ENCODE measurements around the gene PPP2R5A.

The PPP2R5A gene

DNA sequence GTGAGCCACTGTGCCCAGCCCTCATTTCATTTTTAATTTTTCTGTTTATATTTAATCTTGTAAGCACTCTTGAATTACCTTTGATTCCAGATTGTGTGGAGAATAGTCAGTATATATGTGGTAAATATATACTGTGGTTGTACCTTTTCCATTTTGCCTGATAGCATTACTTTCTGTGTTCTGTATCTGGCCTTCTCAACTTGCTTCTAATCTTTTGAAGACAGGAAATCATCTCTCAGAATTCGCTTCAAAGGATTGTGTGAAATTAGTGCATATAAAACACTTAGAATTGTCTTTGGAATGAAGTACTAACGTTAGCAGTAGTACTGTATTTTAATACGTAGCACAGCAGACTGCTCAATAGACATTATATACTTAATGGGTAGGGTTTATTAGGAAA, 37.9 kb downstream of the PPP2R5A start:
- no peak for TF ChIP-seq CTCF (conservative IDR thresholded peaks at IDR 0.05; ENCODE audit: low read depth, low read length)
- DNase-seq (ENCODE audit: low read depth): no peak
- no peak overlapping the region for H3K4me3 ChIP-seq (ENCODE audit: low read depth, low read length)

DNA sequence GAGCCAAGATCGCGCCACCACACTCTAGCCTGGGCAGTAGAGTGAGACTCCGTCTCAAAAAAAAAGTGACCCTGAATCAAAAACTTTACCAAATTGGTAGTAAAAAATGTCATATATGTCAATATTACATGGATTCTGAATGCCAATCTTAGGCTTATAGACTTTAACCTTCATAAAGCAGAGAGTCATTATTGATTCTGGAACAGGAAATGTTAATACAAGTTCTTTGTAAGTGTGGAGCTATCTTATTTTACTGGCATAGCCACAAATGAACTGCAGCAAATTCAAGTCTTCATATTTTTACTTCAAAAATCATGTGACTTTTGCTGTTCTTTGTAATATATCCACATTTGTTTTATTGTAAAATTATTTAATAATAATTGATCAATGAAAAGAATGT, 41.3 kb downstream of the PPP2R5A start:
- TF ChIP-seq CTCF (conservative IDR thresholded peaks at IDR 0.05; ENCODE audit: low read depth, low read length): no peak
- no peak for DNase-seq (ENCODE audit: low read depth)
- H3K4me3 ChIP-seq (ENCODE audit: low read depth, low read length): no peak overlapping the region

GRCh38 chr1:212328248-212328647, 43.0 kb downstream of the PPP2R5A start:
- TF ChIP-seq CTCF (conservative IDR thresholded peaks at IDR 0.05; ENCODE audit: low read depth, low read length): no peak
- DNase-seq (ENCODE audit: low read depth): no peak
- H3K4me3 ChIP-seq (ENCODE audit: low read depth, low read length): no peak overlapping the region

GRCh38 chr1:212329105-212329504, 43.9 kb downstream of the PPP2R5A start:
- TF ChIP-seq CTCF (conservative IDR thresholded peaks at IDR 0.05; ENCODE audit: low read depth, low read length): no peak
- no peak for DNase-seq (ENCODE audit: low read depth)
- no peak overlapping the region for H3K4me3 ChIP-seq (ENCODE audit: low read depth, low read length)

DNA sequence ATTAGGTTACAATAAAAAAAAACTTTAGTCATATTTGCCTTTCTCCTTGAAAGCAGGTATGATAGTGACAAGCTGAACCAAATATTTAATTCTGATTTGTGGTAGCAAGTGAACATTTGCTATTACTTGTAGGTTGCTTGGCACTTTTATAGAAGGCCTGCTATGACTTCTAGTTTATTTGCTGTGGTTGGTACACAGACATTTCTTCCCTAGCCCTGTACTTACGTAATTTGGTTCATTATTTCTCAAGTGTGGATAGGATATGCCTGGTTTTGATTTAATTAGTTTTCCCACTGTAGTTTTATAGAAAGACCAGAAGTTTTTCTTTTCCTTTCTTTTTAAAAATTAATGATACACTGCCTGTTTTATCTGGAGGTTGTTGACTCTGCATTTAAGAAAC, 55.9 kb downstream of the PPP2R5A start:
- DNase-seq (ENCODE audit: low read depth): no peak
- no peak overlapping the region for H3K4me3 ChIP-seq (ENCODE audit: low read depth, low read length)
- no peak for TF ChIP-seq CTCF (conservative IDR thresholded peaks at IDR 0.05; ENCODE audit: low read depth, low read length)

DNA sequence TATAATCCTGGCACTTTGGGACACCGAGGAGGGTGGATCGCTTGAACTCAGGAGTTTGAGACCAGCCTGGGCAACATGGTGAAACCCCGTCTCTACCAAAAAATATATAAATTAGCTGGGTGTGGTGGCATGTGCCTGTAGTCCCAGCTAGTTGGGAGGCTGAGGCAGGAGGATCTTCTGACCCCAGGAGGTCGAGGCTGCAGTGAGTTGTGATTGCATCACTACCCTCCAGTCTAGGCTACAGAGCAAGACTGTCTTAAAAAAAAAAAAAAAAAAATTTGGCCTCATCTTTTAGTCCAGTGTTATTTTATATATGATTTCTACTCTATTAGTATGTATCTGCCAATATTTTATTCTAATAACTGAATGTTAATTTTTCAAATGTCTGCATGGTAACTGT, 59.7 kb downstream of the PPP2R5A start:
- no peak for TF ChIP-seq CTCF (conservative IDR thresholded peaks at IDR 0.05; ENCODE audit: low read depth, low read length)
- no peak for DNase-seq (ENCODE audit: low read depth)
- H3K4me3 ChIP-seq (ENCODE audit: low read depth, low read length): no peak overlapping the region

GRCh38 chr1:212346601-212347000, 61.4 kb downstream of the PPP2R5A start:
- no peak overlapping the region for H3K4me3 ChIP-seq (ENCODE audit: low read depth, low read length)
- TF ChIP-seq CTCF (conservative IDR thresholded peaks at IDR 0.05; ENCODE audit: low read depth, low read length): no peak
- DNase-seq (ENCODE audit: low read depth): no peak
